ENCODE results near the gene GPR15LG.
A peak's percentile ranks its signal among the peaks of the same experiment; 100 is the strongest.

DNA sequence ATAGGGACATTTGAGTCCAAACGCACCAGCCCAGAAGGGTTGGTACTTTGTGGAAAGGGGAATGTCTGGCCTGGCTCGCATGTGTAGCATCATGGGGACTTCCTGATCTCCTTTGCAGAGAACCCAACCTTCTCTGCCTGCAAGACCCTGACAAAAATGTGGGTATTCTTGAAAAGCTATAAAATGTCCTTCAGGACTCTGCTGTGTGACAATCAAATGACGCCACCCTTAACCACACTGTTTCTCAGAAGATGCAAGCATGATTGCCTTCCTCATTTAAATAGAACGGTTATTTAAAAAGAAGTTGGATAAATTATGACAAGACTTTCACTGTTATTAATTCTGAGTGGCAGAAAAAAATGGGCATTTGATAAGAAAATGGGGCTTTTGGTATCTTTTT, 15.1 kb upstream of the GPR15LG start:
- TF ChIP-seq CTCF (IDR thresholded peaks at IDR 0.05; ENCODE audit: insufficient read depth, low read length) (no peak), POLR2AphosphoS5 (IDR thresholded peaks at IDR 0.05; ENCODE audit: low read depth) (no peak), SPI1 (IDR thresholded peaks at IDR 0.05; ENCODE audit: borderline replicate concordance, low read depth) (peak; percentile 21; the same call in 1 of the 2 replicates), GABPA (IDR thresholded peaks at IDR 0.05; ENCODE audit: low read depth) (no peak)
- TF ChIP-seq, protein P1, sequence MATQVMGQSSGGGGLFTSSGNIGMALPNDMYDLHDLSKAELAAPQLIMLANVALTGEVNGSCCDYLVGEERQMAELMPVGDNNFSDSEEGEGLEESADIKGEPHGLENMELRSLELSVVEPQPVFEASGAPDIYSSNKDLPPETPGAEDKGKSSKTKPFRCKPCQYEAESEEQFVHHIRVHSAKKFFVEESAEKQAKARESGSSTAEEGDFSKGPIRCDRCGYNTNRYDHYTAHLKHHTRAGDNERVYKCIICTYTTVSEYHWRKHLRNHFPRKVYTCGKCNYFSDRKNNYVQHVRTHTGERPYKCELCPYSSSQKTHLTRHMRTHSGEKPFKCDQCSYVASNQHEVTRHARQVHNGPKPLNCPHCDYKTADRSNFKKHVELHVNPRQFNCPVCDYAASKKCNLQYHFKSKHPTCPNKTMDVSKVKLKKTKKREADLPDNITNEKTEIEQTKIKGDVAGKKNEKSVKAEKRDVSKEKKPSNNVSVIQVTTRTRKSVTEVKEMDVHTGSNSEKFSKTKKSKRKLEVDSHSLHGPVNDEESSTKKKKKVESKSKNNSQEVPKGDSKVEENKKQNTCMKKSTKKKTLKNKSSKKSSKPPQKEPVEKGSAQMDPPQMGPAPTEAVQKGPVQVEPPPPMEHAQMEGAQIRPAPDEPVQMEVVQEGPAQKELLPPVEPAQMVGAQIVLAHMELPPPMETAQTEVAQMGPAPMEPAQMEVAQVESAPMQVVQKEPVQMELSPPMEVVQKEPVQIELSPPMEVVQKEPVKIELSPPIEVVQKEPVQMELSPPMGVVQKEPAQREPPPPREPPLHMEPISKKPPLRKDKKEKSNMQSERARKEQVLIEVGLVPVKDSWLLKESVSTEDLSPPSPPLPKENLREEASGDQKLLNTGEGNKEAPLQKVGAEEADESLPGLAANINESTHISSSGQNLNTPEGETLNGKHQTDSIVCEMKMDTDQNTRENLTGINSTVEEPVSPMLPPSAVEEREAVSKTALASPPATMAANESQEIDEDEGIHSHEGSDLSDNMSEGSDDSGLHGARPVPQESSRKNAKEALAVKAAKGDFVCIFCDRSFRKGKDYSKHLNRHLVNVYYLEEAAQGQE (IDR thresholded peaks at IDR 0.05; ENCODE audit: insufficient replicate concordance, low read depth): no peak
